H4 (cell line): Measurements from ENCODE around the gene TLR3. TPM values are rescaled to one million over a fixed set of nuclear protein-coding genes. Genes with fewer than 3 reads are reported as not detected.
A peak's percentile ranks its signal among the peaks of the same experiment; 100 is the strongest.
"Not testable (repeated sequence)": the region's sequence is repeated elsewhere in the genome, so short reads cannot be mapped to it uniquely, and the experiment has no call there.

Source experiments
- DNase-seq: peaks from one replicate; pipeline ENCODE4 v3.0.0-alpha.2; 2015; ENCODE audit warnings: low spot score
- total RNA-seq: library from RNA; depleted of rRNA; stranded (reverse); fragments of >200 nt; shearing (Covaris generic); gene quantifications from 2 replicates; pipeline ENCODE4 v1.2.3, GENCODE V29; 2014; rRNA removed

The TLR3 gene
- total RNA-seq = 16.8 and 33.0 TPM in 2 replicates

DNA sequence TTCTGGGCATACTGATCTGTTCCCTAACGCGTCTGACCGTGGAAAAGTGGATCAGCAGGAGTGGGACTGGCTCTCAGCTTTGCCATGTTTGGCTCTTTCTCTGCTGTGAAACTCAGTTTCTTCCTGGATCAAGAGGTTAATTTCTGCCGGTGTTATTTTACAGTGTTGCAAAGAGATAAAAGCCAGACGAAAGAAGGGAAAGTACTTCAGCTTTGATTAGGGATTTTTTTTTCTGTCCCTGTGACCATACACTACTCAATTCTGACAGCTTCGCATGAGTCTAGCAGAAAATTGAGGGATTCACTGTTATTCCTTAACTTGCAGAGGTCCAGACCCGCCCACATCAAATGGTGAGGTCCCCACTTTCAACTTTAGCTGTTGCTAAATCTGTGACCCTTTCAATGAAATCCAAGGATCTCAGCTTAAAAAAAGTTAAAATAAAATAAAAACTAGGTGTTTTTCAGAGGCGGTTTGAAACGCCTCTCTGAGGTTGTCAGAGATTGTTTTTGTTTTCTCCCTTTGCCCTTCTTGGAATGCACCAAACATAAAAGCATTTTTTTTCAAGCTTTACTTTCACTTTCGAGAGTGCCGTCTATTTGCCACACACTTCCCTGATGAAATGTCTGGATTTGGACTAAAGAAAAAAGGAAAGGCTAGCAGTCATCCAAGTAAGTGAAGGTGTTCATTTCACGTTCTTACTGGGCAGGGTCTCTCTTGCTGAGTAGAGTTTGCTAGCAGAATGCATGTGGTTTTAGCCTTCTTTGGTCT is at the start of gene TLR3:
TSS of gene TLR3 (plus strand) at position 576 of the 768 bp plus-strand sequence. CDS start 7,464 bp downstream, outside the sequence.
- peak; percentile 51 for DNase-seq

DNA sequence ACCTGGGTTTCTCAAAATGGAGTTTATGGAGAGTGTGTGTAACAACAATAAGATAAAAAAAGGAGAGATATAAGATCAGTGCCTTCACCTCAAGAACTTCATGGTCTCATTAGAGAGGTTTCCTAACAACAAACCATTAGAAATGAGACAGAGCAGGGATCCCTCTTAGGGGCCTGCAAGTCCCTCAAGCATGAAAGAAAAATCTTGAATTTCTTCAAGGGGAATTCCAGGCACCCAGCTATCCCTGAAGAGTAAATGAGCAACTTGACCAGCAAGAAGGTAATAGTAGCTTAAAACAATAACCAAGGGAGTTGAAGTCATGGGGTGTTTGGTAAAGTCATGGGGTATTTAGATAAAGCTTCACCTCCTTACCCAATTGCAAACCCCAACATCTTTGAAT is 49.7 kb upstream of the TLR3 start:
- DNase-seq = no peak

- no peak for DNase-seq
These were observed 48.7 kb upstream of the TLR3 start for GRCh38 chr4:186020106-186020792.

GRCh38 chr4:186020793-186021407 is 48.1 kb upstream of the TLR3 start:
- no peak for DNase-seq

DNA sequence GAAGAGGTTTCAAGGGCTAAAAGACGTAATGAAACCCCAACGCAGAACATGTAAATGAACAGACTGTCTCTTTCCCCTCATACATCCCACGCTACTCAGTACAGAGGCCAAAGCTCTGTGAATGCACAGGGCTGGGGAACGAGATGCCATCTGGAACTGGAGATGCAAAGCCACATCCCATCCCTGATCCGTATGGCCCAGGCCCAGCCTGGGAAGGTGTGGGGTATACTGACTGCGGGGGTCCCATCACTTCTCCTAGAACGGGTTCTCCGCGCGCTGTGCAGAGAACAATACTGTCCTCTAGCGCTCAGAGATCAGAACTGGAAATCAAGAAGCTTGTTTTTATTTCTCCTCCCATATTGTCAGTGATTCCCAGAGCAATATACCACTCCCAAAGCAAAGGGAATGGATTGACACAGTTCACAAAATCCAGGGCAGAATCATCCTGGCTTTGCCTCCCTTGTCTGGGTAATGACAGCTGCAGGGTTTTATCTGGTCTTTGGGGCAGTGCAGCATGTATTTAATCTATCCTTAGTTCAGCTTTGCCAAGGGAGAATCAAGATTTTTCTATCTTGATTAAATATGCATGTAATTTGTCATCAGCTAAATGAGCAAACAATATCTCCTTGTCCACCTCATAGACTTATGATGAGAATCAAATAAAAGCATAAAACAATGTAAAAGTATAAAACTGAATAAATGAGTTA is 47.3 kb upstream of the TLR3 start:
- DNase-seq = peak; percentile 15

DNA sequence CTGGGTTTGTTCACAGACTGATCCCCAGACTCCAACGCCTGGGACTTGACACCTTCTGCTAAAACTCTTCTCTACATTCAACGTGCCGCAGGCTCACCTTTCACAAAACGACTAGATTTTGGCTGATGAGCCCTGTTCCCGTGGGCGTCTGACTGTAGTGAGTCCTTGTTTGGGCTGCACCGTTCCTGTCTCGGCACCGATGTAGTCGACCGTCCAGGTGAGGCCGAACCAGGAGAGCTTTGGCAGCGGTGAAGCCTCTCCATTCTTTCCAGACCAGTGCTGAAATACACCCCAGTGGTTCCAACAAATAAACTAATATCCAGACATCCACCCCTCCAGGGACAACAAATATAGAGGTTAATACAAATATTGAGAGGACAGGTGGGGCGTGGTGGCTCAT is 45.0 kb upstream of the TLR3 start:
- DNase-seq = no peak

DNA sequence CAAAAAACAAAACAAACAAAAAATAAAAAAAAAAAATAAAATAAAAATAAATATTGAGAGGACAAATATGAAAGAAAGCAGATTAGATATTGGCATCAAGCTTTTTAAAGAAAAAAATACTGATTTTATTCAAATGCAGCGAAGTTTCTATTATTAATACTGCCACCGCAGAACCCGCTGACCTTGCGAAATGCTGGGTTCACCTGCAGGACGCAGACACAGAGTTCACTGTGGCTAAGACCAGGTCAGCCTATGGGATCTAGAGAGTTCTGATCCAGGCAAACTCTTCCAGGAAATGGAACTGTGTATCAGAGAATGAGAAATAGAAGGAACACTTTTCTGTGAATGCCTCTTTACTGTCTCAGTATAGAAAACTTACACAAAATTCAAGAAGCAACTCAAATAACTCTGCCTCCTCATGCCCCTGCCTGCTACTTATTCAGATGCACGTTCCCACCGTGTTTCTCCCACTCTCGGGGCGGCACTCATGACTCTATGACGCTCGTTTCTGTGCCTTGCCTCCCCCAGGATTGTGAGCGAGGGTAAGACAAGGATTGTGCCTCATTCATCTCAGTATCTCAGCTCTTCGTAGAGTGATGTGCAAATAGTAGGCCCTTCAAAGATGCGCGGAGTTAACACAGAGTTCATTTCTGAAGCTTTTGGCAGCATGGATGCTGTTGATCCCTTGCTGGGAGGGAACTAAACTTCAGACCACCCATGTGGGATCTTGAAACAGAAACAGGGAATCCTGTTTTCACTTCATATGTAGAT is 44.1 kb upstream of the TLR3 start:
- no peak for DNase-seq

- no peak for DNase-seq
These were observed 43.6 kb upstream of the TLR3 start for GRCh38 chr4:186025408-186025690.

DNA sequence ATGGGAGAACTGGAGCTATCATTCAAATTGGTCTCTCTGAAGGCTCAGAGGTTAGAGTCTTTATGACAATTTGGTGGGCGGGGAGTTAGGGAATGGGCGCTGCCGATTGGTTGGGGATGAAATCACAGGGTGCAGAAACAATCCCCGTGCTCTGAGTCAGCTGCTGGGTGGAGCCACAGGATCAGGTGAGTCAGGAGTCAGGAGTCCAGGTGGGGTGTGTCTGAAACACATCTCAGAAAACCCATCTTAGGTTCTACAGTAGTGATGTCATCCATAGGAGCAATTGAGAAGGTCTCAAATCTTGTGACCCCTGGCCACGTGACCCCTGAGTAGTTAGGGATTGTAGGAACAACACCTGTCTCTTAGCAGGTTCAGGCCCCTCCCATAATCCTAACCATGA is 41.6 kb upstream of the TLR3 start:
- DNase-seq = no peak

GRCh38 chr4:186029571-186030398 is 39.2 kb upstream of the TLR3 start:
- no peak for DNase-seq

- no peak for DNase-seq
These were observed 38.6 kb upstream of the TLR3 start for GRCh38 chr4:186030399-186030775.

GRCh38 chr4:186030795-186031194 is 38.2 kb upstream of the TLR3 start:
- no peak for DNase-seq

DNA sequence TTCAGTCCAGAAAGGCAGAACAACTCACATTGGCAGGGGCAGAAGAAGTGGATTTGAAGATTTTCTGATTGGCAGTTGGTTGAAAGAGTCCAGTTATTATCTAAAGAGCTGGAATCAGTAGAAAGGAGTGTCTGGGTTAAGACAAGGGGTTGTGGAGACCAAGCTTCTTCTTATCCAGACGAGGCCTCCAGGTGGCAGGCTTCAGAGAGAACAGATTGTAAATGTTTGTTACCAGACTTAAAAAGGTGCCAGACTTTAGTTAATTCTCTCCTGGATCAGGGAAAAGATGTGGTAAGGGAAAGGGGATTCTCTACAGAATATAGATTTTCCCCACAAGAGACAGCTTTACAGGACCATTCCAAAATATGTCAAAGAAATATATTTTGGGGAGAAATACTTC is 36.7 kb upstream of the TLR3 start:
- DNase-seq = no peak

DNA sequence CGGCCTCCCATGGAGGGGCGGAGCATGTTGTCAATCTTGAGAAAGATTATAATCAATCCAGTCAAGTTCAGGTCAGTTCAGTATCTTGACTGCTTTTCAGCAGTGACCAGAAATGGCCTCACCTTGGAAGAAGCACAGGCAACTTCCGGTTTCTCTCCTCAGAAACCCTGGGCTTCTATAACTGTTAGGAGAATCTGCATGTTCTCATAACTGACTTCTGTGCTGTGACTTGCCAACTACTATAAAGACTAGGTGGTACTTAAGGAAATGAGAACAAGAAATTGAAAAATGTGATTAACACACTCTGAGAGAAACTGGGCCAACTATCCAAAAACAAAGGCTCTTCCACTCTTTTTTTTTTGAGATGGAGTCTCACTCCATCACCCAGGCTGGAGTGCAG is 35.9 kb upstream of the TLR3 start:
- DNase-seq = no peak

DNA sequence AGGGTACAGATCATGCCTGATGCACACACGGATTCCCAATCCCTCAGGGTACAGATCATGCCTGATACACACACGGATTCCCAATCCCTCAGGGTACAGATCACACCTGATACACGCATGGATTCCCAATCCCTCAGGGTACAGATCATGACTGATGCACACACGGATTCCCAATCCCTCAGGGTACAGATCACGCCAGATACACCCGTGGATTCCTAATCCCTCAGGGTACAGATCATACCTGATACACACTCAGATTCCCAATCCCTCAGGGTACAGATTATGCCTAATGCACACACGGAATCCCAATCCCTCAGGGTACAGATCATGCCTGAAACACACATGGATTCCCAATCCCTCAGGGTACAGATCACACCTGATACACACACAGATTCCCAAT is 34.3 kb upstream of the TLR3 start:
- not testable (repeated sequence) for DNase-seq

DNA sequence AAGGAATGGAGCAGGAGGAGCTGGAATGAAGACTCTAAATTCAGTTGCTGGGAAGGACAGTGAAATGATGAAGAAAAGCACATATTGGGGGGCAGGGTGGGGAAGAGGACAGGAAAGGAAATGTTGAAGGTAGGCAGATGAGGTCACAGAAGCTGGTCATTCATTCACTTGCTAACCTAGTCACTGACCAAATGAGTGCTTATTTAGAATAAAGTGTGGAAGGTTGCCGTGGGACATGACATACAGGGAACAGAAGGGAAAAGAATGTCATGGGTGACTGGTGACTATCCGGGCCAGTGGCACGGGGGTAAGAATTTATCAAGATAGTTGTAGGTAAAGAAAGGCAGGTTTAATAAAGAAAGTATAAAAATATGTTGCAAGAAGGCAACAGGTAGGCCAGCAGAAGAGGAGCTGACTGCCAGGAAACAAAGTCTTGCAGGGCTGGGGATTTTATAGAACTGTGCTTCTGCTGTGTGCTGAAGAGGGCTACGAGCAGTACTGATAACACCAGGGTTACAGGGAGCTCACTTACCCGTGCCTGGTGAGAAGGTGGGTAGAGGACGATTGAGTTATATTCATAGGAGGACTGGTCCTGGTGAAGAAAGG is 31.9 kb upstream of the TLR3 start:
- DNase-seq = no peak

DNA sequence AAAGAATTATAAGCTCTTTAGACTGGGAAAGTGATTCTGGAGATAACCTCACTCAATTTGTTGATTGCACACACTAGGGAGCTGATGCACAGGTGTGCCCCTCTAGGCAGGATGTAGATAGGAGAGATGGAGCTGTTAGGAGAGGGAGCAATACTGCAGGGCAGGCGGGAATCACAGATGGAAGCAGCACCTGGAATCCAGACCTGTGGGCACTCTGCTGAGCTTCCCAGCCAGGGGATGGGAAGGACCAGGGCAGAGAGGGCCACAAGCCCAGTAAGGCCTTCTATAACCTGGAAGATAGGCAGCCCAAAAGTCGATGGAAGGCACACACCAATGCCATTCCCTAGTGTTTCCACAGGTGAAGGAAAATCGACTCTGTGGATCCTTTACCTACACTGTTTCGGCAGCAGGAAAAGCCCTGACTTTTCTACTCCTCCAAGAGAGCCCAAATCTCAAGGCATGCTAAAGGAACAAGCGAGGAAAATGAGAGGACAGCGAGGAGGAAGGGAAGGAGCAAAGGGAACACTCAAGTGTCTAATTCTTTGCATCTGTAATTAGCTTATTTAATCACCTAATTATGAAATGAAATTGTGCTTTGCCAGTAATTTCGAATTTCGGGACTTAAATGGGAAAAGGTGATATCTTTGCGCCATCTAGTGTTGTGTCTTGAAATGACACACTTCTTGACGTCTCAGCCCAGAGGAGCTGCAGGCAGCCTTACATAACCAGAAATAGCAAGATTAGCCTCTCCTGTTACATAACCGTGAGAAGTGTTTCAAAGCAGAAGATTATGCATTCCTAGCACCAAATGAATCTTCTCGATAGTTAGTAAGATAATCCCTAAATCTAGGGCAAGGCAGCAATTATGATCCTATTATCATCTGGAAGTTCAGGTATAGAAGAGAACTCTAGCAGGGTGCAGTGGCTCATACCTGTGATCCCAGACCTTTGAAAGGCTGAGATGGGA is 31.0 kb upstream of the TLR3 start:
- DNase-seq = peak; percentile 65

DNA sequence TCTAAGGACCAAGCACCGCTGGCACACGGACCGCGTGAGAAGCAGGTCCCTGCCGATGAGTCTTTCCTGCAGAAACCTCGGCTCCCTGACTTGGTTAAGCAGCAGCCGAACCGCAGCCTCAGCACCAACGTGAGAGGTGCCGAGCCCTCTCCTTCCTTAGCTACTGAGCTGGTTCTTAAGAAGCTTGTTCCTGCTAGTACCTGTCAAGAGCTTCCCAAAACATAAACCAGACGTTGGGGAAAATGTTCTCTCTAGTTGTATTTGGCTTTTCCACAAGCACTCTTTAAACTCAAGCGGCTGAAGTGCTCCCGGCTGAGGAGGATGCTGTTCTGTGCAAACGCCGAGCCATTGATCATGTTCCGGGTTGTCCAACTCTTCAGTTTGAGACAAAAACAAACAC is 29.3 kb upstream of the TLR3 start:
- no peak for DNase-seq

DNA sequence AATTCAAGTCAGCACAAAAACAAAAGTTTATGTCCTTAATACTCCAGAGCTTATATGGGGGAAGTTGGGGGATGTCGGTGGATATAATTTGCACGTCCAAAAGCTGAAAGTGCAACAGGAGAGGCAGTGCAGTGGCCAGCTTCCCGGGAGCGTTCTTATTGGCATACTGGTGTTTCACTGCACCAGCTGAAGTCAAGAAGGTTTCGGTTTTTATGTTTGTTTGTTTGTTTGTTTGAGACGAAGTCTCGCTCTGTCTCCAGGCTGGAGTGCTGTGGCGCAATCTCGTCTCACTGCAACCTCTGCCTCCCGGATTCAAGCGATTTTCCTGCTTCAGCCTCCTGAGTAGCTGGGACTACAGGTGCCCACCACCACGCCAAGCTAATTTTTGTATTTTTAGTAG is 28.6 kb upstream of the TLR3 start:
- DNase-seq = no peak
